ENCODE data around the gene LTB4R.
A peak's percentile ranks its signal among the peaks of the same experiment; 100 is the strongest.

Gene LTB4R

DNA sequence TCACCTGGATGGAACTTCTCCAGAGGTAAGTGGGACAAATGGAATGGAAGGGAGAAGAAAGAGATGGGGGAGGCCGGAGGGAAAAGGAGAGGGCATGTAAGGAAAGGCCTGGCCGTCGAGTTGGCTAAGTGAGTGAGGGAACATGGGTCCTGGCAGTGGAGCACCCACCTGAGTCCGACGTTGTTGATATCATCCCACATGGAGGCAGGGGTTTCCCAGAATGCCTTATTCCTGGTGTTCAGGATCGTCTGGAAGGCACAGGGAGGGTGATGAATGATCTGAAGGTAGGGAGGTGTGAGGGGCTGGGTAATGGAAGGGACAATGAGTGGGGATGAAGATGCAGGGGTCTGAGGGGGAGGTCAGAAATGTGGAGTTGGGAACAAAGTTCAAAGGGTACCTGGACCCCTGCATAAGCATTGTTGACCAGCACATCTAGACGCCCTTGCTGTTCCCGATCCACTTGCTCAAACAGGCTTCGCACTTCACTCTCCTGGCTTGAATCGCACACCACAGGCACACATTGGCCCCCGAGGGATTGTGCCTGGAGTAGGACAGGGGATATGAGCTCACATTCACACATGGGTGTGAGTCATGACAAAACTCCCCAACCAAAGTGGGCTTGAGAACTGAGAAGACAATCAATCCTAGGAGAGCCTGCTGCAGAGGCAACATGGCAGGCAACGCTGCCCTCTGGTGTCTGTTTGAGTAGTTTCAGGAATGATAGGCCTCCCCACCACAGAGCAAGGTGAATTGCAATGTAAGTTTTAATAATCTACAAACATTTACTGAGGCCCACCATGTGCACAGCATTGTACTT, 14.8 kb upstream of the LTB4R start:
- TF ChIP-seq SIN3A (IDR thresholded peaks at IDR 0.05; ENCODE audit: borderline replicate concordance, insufficient read depth, low read length): no peak
- TF ChIP-seq, protein P1, sequence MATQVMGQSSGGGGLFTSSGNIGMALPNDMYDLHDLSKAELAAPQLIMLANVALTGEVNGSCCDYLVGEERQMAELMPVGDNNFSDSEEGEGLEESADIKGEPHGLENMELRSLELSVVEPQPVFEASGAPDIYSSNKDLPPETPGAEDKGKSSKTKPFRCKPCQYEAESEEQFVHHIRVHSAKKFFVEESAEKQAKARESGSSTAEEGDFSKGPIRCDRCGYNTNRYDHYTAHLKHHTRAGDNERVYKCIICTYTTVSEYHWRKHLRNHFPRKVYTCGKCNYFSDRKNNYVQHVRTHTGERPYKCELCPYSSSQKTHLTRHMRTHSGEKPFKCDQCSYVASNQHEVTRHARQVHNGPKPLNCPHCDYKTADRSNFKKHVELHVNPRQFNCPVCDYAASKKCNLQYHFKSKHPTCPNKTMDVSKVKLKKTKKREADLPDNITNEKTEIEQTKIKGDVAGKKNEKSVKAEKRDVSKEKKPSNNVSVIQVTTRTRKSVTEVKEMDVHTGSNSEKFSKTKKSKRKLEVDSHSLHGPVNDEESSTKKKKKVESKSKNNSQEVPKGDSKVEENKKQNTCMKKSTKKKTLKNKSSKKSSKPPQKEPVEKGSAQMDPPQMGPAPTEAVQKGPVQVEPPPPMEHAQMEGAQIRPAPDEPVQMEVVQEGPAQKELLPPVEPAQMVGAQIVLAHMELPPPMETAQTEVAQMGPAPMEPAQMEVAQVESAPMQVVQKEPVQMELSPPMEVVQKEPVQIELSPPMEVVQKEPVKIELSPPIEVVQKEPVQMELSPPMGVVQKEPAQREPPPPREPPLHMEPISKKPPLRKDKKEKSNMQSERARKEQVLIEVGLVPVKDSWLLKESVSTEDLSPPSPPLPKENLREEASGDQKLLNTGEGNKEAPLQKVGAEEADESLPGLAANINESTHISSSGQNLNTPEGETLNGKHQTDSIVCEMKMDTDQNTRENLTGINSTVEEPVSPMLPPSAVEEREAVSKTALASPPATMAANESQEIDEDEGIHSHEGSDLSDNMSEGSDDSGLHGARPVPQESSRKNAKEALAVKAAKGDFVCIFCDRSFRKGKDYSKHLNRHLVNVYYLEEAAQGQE (IDR thresholded peaks at IDR 0.05; ENCODE audit: insufficient read depth in 1 of 2, low read depth in 2 of 2, low read length in 2 of 2): no peak
- TF ChIP-seq FOXP2 (optimal IDR thresholded peaks at IDR 0.05; ENCODE audit: borderline replicate concordance, extremely low read depth, extremely low read length, insufficient read depth): no peak
- no peak for TF ChIP-seq POLR2AphosphoS5 (IDR thresholded peaks at IDR 0.05; ENCODE audit: low read depth, low read length)
- no peak for TF ChIP-seq TAF1 (IDR thresholded peaks at IDR 0.05; ENCODE audit: borderline replicate concordance, insufficient read depth, low read length)

DNA sequence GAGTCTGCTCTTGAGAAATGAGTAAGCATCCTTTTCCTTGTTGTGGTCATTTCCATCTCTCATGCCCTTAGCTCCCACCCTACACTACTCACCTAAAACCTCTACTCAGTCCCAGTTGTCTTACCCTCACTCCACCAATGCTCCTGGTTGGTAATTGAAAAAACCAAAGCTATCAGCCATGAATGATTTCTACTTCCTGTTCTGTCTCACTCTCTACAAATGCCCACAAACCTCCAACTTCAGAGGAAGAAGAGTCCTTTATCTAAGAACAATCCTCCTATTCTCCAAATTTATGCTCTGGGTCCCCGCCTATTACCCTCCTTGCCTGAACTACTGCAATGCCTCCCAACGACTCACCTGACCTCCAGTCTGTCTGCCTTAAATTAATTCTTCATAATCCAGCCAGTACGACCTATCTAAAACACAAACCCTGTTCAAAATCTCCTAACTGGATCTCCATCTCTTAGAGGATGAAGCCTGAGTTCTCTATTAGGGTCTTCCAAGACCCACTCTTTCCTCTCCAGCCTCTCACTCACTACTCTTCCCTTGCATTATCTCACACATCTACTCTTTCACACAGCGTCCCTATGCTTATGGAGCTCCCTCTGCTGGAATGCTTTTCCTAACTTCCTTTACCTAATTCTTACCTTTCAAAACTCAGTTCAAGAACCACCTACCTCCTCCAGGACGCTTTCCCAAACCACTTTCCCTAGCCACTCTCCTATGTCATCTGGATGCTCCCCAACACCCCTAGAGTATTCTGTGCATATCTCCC, 13.9 kb upstream of the LTB4R start:
- TF ChIP-seq POLR2AphosphoS5 (IDR thresholded peaks at IDR 0.05; ENCODE audit: low read depth, low read length) (no peak), SIN3A (IDR thresholded peaks at IDR 0.05; ENCODE audit: borderline replicate concordance, insufficient read depth, low read length) (no peak), FOXP2 (optimal IDR thresholded peaks at IDR 0.05; ENCODE audit: borderline replicate concordance, extremely low read depth, extremely low read length, insufficient read depth) (no peak), TAF1 (IDR thresholded peaks at IDR 0.05; ENCODE audit: borderline replicate concordance, insufficient read depth, low read length) (no peak)
- TF ChIP-seq, protein P1 (IDR thresholded peaks at IDR 0.05; ENCODE audit: insufficient read depth in 1 of 2, low read depth in 2 of 2, low read length in 2 of 2): no peak

DNA sequence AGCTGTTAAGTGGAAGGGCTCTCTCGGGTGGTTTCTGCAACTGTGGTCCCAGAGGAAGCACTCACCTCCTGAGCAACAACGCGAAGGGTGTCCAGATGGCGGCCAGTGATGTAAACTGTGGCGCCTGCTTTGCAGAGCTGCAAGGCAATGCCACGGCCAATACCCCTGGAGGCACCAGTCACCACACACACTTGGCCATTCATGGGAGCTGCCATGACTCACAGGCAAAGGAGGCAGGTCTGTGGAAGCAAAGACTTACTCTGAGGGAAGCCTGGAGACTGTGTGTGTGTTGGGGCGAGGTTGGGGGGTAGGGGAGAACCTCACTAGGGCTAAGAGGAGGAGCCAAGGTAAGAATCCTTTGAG, 12.4 kb upstream of the LTB4R start:
- TF ChIP-seq POLR2AphosphoS5 (IDR thresholded peaks at IDR 0.05; ENCODE audit: low read depth, low read length) (no peak), TAF1 (IDR thresholded peaks at IDR 0.05; ENCODE audit: borderline replicate concordance, insufficient read depth, low read length) (no peak), SIN3A (IDR thresholded peaks at IDR 0.05; ENCODE audit: borderline replicate concordance, insufficient read depth, low read length) (no peak), FOXP2 (optimal IDR thresholded peaks at IDR 0.05; ENCODE audit: borderline replicate concordance, extremely low read depth, extremely low read length, insufficient read depth) (no peak)
- TF ChIP-seq, protein P1 (IDR thresholded peaks at IDR 0.05; ENCODE audit: insufficient read depth in 1 of 2, low read depth in 2 of 2, low read length in 2 of 2): no peak

DNA sequence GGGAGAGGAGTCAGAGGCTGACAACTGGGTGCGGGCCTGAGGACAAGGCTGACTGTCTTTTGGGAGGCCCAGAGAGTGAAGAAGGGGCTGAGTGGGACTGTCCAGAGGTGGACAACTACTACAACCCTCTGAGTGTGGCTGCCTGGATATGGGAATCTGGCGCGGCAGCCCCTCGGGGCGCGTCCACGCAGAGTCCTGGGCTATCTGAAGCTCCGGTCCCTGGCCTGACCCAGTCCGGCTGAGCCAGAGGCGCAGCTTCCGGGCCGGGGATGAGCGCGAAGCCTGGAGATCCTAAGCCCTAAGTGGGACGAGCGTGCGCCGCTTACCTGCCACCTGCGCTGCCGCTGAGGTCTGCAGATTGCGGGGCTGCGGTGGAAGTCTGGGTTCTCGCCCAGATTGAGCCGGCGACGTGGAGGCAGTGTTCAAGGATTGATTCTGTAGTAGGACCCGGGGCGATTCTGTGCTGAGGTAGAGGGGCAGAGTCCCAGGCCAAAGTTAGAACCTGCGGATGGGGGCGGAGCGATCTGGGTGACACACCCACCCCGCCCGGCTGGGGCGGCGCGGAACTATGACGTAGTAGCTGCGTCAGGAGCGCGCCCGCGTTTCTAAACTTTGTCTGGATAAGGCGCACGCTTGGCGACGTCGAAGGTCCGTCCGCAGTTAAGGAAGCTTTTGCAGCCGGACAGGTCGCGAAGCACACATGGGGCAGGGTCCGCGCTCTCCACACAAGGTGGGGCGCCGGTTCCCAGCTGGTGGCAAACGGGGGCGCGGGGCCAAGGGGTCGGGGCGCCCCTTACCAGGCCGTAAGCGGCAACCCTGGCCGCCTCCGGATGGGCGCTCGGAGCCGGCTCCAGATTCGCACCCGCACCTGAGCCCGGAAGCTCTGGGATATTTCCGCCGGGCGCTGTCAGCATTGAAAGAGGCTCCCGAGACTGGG, 11.8 kb upstream of the LTB4R start, which contains the start of the genes DHRS1 and NOP9:
Gene DHRS1 (minus strand): TSS at position 526 of the 937 bp plus-strand sequence. CDS start 674 bp downstream, outside the sequence.
Gene NOP9 (plus strand): TSS at position 596 of the 937 bp plus-strand sequence. CDS start 105 bp downstream, at position 701.
- TF ChIP-seq SIN3A (IDR thresholded peaks at IDR 0.05; ENCODE audit: borderline replicate concordance, insufficient read depth, low read length) (0 out of 2 replicates have a peak, but pooled peaks have one; percentile 62), POLR2AphosphoS5 (IDR thresholded peaks at IDR 0.05; ENCODE audit: low read depth, low read length) (peak; percentile 74), TAF1 (IDR thresholded peaks at IDR 0.05; ENCODE audit: borderline replicate concordance, insufficient read depth, low read length) (no peak), FOXP2 (optimal IDR thresholded peaks at IDR 0.05; ENCODE audit: borderline replicate concordance, extremely low read depth, extremely low read length, insufficient read depth) (no peak)
- TF ChIP-seq, protein P1 (IDR thresholded peaks at IDR 0.05; ENCODE audit: insufficient read depth in 1 of 2, low read depth in 2 of 2, low read length in 2 of 2): no peak

Data from PFSK-1 (cell line).